ENCODE results near the gene BEX2. TPM values are rescaled to one million over a fixed set of nuclear protein-coding genes. Genes with fewer than 3 reads are reported as not detected.

Gene BEX2
- total and polyA plus RNA-seq, 9 of the 15 experiments (the other 6 are each of a cell fraction or from before 2014, with no cell fraction given), result 5.4 to 18.0 (median 8.3) TPM

GRCh38 chrX:103357871-103358270, 47.1 kb upstream of the BEX2 start:
- intact Hi-C loops (cut with micrococcal nuclease) (no loop called here), in situ Hi-C loops (cut with MboI) (no loop called here)
- Histone ChIP-seq H4K20me1 (replicated peaks; ENCODE audit: control insufficient read depth, insufficient read depth, low read length) (no peaks in the 10 kb centered on the region), H3K9me1 (ENCODE audit: control insufficient read depth, insufficient read depth, low read length) (no peaks in the 10 kb centered on the region), H3K36me3 (ENCODE audit: control insufficient read depth, insufficient read depth, low read length) (peaks cover 4% of the 10 kb centered on the region; the same call in 1 of the 3 replicates), H3K4me3 (peak overlapping the region; percentile 60; the same call in 1 of the 2 replicates), H3K4me2 (ENCODE audit: insufficient read depth, low read length) (no peak overlapping the region), H3K27me3 (ENCODE audit: control insufficient read depth in 2 of 2, insufficient read depth in 2 of 2, low read length in 2 of 2) (no peaks in the 10 kb centered on the region), H2AFZ (ENCODE audit: low read depth, low read length) (no peak overlapping the region), H3K9ac (ENCODE audit: insufficient read depth in 1 of 2, low read depth in 2 of 2, low read length in 2 of 2) (peak overlapping the region in 1 of 2 experiments; percentile 80; a peak in 1 of 4 replicates), H3K79me2 (ENCODE audit: control insufficient read depth, insufficient read depth, low read length) (peaks cover 18% of the 10 kb centered on the region), H3K9me3 (replicated peaks; ENCODE audit: control insufficient read depth, insufficient read depth, low read depth, low read length) (no peaks in the 10 kb centered on the region), H3K4me1 (replicated peaks in 1 of 2; ENCODE audit: control insufficient read depth in 2 of 2, insufficient read depth in 2 of 2, low read length in 2 of 2) (peaks cover 0 to 6% of the 10 kb centered on the region in 2 experiments; a peak in 2 of 5 replicates), H3K27ac (ENCODE audit: extremely low read depth, low read depth, low read length) (no peak overlapping the region)
- no peak for TF ChIP-seq JUND (IDR thresholded peaks at IDR 0.05; ENCODE audit: borderline replicate concordance, low read depth, low read length)
- no peak for TF ChIP-seq JUND (tag; IDR thresholded peaks at IDR 0.05; ENCODE audit: borderline replicate concordance, low read depth, low read length)
- TF ChIP-seq CBX1 (IDR thresholded peaks at IDR 0.05; ENCODE audit: low read depth), result no peak
- no peak for TF ChIP-seq CBX5 (IDR thresholded peaks at IDR 0.05; ENCODE audit: borderline replicate concordance, low read depth)
- TF ChIP-seq RBBP5 (IDR thresholded peaks at IDR 0.05; ENCODE audit: borderline replicate concordance, insufficient read depth, low read length, poor library complexity, severe bottlenecking), result no peak
- no peak for TF ChIP-seq ZNF766 (CRISPR knock-in tag; conservative IDR thresholded peaks at IDR 0.05)
- no peak for TF ChIP-seq CXXC5 (CRISPR knock-in tag; IDR thresholded peaks at IDR 0.05)
- TF ChIP-seq TBP (optimal IDR thresholded peaks at IDR 0.05; ENCODE audit: low read depth, low read length), result no peak
- no peak for TF ChIP-seq STAG1 (CRISPR knock-in tag; IDR thresholded peaks at IDR 0.05; ENCODE audit: borderline replicate concordance)
- TF ChIP-seq ERF (CRISPR knock-in tag; IDR thresholded peaks at IDR 0.05), result no peak
- TF ChIP-seq ZBTB26 (CRISPR knock-in tag; IDR thresholded peaks at IDR 0.05), result no peak
- no peak for TF ChIP-seq POLR2AphosphoS5 (IDR thresholded peaks at IDR 0.05; ENCODE audit: control insufficient read depth, insufficient read depth, low read depth, low read length)
- TF ChIP-seq PML (IDR thresholded peaks at IDR 0.05; ENCODE audit: low read length), result no peak
- TF ChIP-seq ZNF395 (CRISPR knock-in tag; IDR thresholded peaks at IDR 0.05), result no peak
- TF ChIP-seq ZBTB8A (IDR thresholded peaks at IDR 0.05; ENCODE audit: partially characterized antibody), result no peak
- FAIRE-seq, result no peak
- 57% methylated on average over 2 of the region's 2 CpGs for WGBS (ENCODE audit: insufficient coverage, low coverage, missing lambda C conversion rate)
- ChIA-PET POLR2A (interaction anchor here (0.9 to 2.0 kb wide), 3 partner anchors 12 to 17 kb away, joined by 3 to 6 read pairs (median 3); no protein-coding TSS in a partner anchor), CTCF (ENCODE audit: low intra/inter-chr PET ratio) (no interaction called here)
- DNase-seq (ENCODE audit: extremely low read depth in 1 of 4, low spot score in 3 of 4), result no peak
- ATAC-seq, result no peak
- BruUV-seq (replicated peaks), result no TSS peak
